NCI-H2029 treated with DMSO at 0.1 percent for 48 hours (cell line): ENCODE data around the gene IRF8.
"Not testable (repeated sequence)": the region's sequence is repeated elsewhere in the genome, so short reads cannot be mapped to it uniquely, and the experiment has no call there.

Experiments used
- DNase-seq: peaks from one replicate; lab custom pipeline; 2025; lab: John Stamatoyannopoulos, UW

The IRF8 gene

GRCh38 chr16:85868495-85868894, 30.5 kb upstream of the IRF8 start:
- DNase-seq: no peak

- DNase-seq: no peak
Measured at GRCh38 chr16:85869206-85869605, 29.8 kb upstream of the IRF8 start.

GRCh38 chr16:85869785-85870558, 29.0 kb upstream of the IRF8 start:
- DNase-seq: no peak

GRCh38 chr16:85871756-85872155, 27.2 kb upstream of the IRF8 start:
- DNase-seq: no peak

GRCh38 chr16:85872734-85873133, 26.2 kb upstream of the IRF8 start:
- DNase-seq: no peak

GRCh38 chr16:85873153-85873552, 25.8 kb upstream of the IRF8 start:
- DNase-seq: no peak

- DNase-seq: not testable (repeated sequence)
Measured at GRCh38 chr16:85874031-85874430, 24.9 kb upstream of the IRF8 start.

- no peak for DNase-seq
Measured at GRCh38 chr16:85878407-85878806, 20.6 kb upstream of the IRF8 start.

- no peak for DNase-seq
Measured at GRCh38 chr16:85878875-85879274, 20.1 kb upstream of the IRF8 start.

GRCh38 chr16:85879549-85879948, 19.4 kb upstream of the IRF8 start:
- no peak for DNase-seq

- no peak for DNase-seq
Measured at GRCh38 chr16:85879975-85880831, 18.8 kb upstream of the IRF8 start.

GRCh38 chr16:85880861-85881260, 18.1 kb upstream of the IRF8 start:
- no peak for DNase-seq

- DNase-seq: no peak
Measured at GRCh38 chr16:85881436-85881835, 17.5 kb upstream of the IRF8 start.

- no peak for DNase-seq
Measured at GRCh38 chr16:85882181-85882810, 16.7 kb upstream of the IRF8 start.

- DNase-seq: no peak
Measured at GRCh38 chr16:85883813-85884212, 15.1 kb upstream of the IRF8 start.

GRCh38 chr16:85884808-85885463, 14.0 kb upstream of the IRF8 start:
- no peak for DNase-seq

- DNase-seq: no peak
Measured at GRCh38 chr16:85885537-85885936, 13.4 kb upstream of the IRF8 start.

GRCh38 chr16:85888405-85889331, 10.3 kb upstream of the IRF8 start:
- DNase-seq: no peak

- peak; percentile 35 for DNase-seq
Measured at GRCh38 chr16:85891033-85891775, 7.8 kb upstream of the IRF8 start.

- no peak for DNase-seq
Measured at GRCh38 chr16:85891776-85892166, 7.2 kb upstream of the IRF8 start.
